Measurements from ENCODE around the gene TMC1.

DNA sequence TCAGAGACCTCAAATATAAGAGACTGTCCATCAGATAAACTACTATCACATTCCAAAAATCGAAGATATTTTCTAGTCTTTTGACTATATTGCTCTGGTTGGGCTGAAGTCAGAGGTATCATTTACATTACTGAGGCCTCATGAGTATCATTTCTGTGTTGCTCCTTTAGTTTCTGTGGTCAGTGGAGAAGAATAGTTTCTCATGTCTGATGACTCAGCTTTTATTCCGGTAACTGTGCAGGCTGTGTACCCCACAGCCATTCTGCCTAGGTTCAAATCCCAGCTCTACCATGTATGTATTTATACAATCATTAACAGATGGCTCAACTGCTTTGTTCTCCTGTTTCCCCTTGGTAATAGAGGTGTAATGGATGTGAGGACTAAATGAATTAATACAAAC is 252.2 kb downstream of the TMC1 start:
- TF ChIP-seq CTCF (conservative IDR thresholded peaks at IDR 0.05 in 1 of 2, IDR thresholded peaks at IDR 0.05 in 1 of 2; ENCODE audit: extremely low read depth in 1 of 2, insufficient read depth in 1 of 2, low read depth in 1 of 2, low read length in 2 of 2) (no peak), EZH2 (IDR thresholded peaks at IDR 0.05; ENCODE audit: borderline replicate concordance, low read length) (no peak)
